HG03135 (cell line): Measurements from ENCODE around the gene DEPDC1.
"Not testable (repeated sequence)": the region's sequence is repeated elsewhere in the genome, so short reads cannot be mapped to it uniquely, and the experiment has no call there.

Experiments used
- ATAC-seq: cut with Tn5 transposase; IDR thresholded peaks from one replicate; pipeline ENCODE4 v1.9.1; 2021; ENCODE audit warnings: mild to moderate bottlenecking, moderate library complexity; ENCODE audit not compliant: unreplicated experiment

DEPDC1 gene

GRCh38 chr1:68476626-68477025 lies 20.3 kb downstream of the DEPDC1 start:
- not testable (repeated sequence) for ATAC-seq

- no peak for ATAC-seq
Observed at GRCh38 chr1:68473060-68473459, 23.8 kb downstream of the DEPDC1 start.

GRCh38 chr1:68470388-68470970 lies 26.4 kb downstream of the DEPDC1 start:
- no peak for ATAC-seq

- no peak for ATAC-seq
Observed at GRCh38 chr1:68464891-68465290, 32.0 kb downstream of the DEPDC1 start.

- no peak for ATAC-seq
Observed at GRCh38 chr1:68460935-68461334, 35.9 kb downstream of the DEPDC1 start.

GRCh38 chr1:68459796-68460195 lies 37.1 kb downstream of the DEPDC1 start:
- no peak for ATAC-seq

GRCh38 chr1:68459091-68459490 lies 37.8 kb downstream of the DEPDC1 start:
- ATAC-seq: no peak

- no peak for ATAC-seq
Observed at GRCh38 chr1:68456202-68456601, 40.7 kb downstream of the DEPDC1 start.

GRCh38 chr1:68454534-68454933 lies 42.3 kb downstream of the DEPDC1 start:
- peak; percentile 66 for ATAC-seq

- no peak for ATAC-seq
Observed at GRCh38 chr1:68453060-68453670, 43.7 kb downstream of the DEPDC1 start.

GRCh38 chr1:68449901-68450300 lies 47.0 kb downstream of the DEPDC1 start, which contains the start of gene RPE65:
RPE65 (minus strand) TSS chr1:68449954; CDS start chr1:68449905, 49 bp downstream.
- ATAC-seq: no peak

GRCh38 chr1:68448365-68448764 lies 48.5 kb downstream of the DEPDC1 start:
- no peak for ATAC-seq

GRCh38 chr1:68445709-68446108 lies 51.2 kb downstream of the DEPDC1 start:
- no peak for ATAC-seq

- ATAC-seq: peak; percentile 77
Observed at GRCh38 chr1:68442822-68443556, 53.9 kb downstream of the DEPDC1 start.

GRCh38 chr1:68442006-68442405 lies 54.9 kb downstream of the DEPDC1 start:
- no peak for ATAC-seq

- no peak for ATAC-seq
Observed at GRCh38 chr1:68438310-68438709, 58.6 kb downstream of the DEPDC1 start.

GRCh38 chr1:68433395-68433794 lies 63.5 kb downstream of the DEPDC1 start:
- ATAC-seq: no peak

GRCh38 chr1:68431076-68431475 lies 65.8 kb downstream of the DEPDC1 start:
- no peak for ATAC-seq

GRCh38 chr1:68429233-68429808 lies 67.6 kb downstream of the DEPDC1 start:
- no peak for ATAC-seq

GRCh38 chr1:68426594-68426993 lies 70.3 kb downstream of the DEPDC1 start:
- no peak for ATAC-seq
